ENCODE measurements around the gene HYCC1. TPM values are rescaled to one million over a fixed set of nuclear protein-coding genes. Genes with fewer than 3 reads are reported as not detected.

HYCC1 gene
- total and polyA plus RNA-seq, 2 experiments from 2014 or later: 55.4 to 181 TPM

GRCh38 chr7:23003505-23004246 is 10.3 kb downstream of the HYCC1 start:
- no peaks in the 10 kb centered on the region for H3K9me2 ChIP-seq (ENCODE audit: insufficient read depth)
- Mint-ChIP-seq H3K27me3 (ENCODE audit: insufficient read depth, low read depth, poor library complexity) (no peaks in the 10 kb centered on the region), H3K9me3 (no peaks in the 10 kb centered on the region), H3K4me1 (peaks cover 50% of the 10 kb centered on the region), H3K4me3 (no peak overlapping the region), H3K36me3 (ENCODE audit: low read depth) (no peaks in the 10 kb centered on the region), H3K27ac (no peak overlapping the region)
- H2AFZ ChIP-seq: no peak overlapping the region
- peak overlapping the region; percentile 42 for H3K4me2 ChIP-seq
- H3F3A ChIP-seq (replicated peaks; ENCODE audit: low read depth): no peaks in the 10 kb centered on the region
- H3K4me3 ChIP-seq: no peak overlapping the region
- no peaks in the 10 kb centered on the region for H3K36me3 ChIP-seq (ENCODE audit: insufficient read depth)
- TF ChIP-seq STAT1 (IDR thresholded peaks at IDR 0.05; ENCODE audit: unreplicated experiment): no peak
- TF ChIP-seq EZH2phosphoT487 (IDR thresholded peaks at IDR 0.05; ENCODE audit: unreplicated experiment): no peak
- no peak for TF ChIP-seq CTCF (conservative IDR thresholded peaks at IDR 0.05; ENCODE audit: low read depth in 2 of 2)
- TF ChIP-seq ETS1 (IDR thresholded peaks at IDR 0.05): no peak
- no peak for TF ChIP-seq ZNF114 (CRISPR knock-in tag; IDR thresholded peaks at IDR 0.05)
- TF ChIP-seq EZH2 (IDR thresholded peaks at IDR 0.05; ENCODE audit: low read depth, unreplicated experiment): no peak
- no peak for TF ChIP-seq POLR2AphosphoS5 (IDR thresholded peaks at IDR 0.05; ENCODE audit: low read depth)
- TF ChIP-seq ZNF462 (CRISPR knock-in tag; IDR thresholded peaks at IDR 0.05): no peak
- no peak for TF ChIP-seq REST (IDR thresholded peaks at IDR 0.05; ENCODE audit: unreplicated experiment)
- TF ChIP-seq CREB1 (CRISPR knock-in tag; IDR thresholded peaks at IDR 0.05; ENCODE audit: low read depth): no peak
- no peak for TF ChIP-seq JUNB (IDR thresholded peaks at IDR 0.05; ENCODE audit: unreplicated experiment)
- no peak for TF ChIP-seq NANOG (IDR thresholded peaks at IDR 0.05; ENCODE audit: borderline replicate concordance)
- TF ChIP-seq ZNF331 (CRISPR knock-in tag; IDR thresholded peaks at IDR 0.05; ENCODE audit: low read depth): no peak
- H3K79me2 ChIP-seq (replicated peaks; ENCODE audit: insufficient read depth): peaks cover 100% of the 10 kb centered on the region
- no peak for ATAC-seq
- no peaks in the 10 kb centered on the region for H3K27me3 ChIP-seq (ENCODE audit: insufficient read depth)
- no peak overlapping the region for H3K27ac ChIP-seq (ENCODE audit: low read depth)
- DNase-seq (ENCODE audit: low spot score): no peak
- H3K4me1 ChIP-seq (ENCODE audit: insufficient read depth): peaks cover 75% of the 10 kb centered on the region
- no peaks in the 10 kb centered on the region; the same call in 1 of the 2 replicates for H4K20me1 ChIP-seq (replicated peaks; ENCODE audit: insufficient read depth)

All from GM23338 (cell line).